ENCODE results near the gene PIGN.

DNA sequence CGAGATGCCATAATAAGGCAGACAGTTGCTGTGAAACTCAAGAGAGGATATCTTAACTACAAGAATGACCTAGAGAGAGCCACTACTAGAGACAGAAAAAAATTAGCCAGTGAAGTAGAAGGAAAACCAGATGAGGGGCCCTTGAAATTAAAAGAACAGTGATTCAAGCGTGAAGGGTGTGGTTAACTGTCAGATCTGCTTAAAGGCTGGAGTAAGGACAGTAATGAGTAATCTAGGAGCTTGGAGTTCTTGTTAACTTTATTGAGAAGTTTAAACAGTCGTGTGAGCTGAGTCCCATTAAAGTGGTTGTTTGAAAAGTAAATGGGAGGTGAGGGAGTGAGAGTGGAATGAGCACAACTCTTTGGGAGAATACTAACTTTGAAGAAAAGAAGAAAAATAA, 21.3 kb downstream of the PIGN start:
- TF ChIP-seq, protein P1, sequence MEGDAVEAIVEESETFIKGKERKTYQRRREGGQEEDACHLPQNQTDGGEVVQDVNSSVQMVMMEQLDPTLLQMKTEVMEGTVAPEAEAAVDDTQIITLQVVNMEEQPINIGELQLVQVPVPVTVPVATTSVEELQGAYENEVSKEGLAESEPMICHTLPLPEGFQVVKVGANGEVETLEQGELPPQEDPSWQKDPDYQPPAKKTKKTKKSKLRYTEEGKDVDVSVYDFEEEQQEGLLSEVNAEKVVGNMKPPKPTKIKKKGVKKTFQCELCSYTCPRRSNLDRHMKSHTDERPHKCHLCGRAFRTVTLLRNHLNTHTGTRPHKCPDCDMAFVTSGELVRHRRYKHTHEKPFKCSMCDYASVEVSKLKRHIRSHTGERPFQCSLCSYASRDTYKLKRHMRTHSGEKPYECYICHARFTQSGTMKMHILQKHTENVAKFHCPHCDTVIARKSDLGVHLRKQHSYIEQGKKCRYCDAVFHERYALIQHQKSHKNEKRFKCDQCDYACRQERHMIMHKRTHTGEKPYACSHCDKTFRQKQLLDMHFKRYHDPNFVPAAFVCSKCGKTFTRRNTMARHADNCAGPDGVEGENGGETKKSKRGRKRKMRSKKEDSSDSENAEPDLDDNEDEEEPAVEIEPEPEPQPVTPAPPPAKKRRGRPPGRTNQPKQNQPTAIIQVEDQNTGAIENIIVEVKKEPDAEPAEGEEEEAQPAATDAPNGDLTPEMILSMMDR (IDR thresholded peaks at IDR 0.05): no peak
- TF ChIP-seq POLR2A (IDR thresholded peaks at IDR 0.05) (no peak), POLR2AphosphoS5 (IDR thresholded peaks at IDR 0.05) (no peak)

Measured in breast epithelium (tissue), 3 donors.